Skin epidermis (tissue), 12 donors: ENCODE data around the gene RNU6-7.

Source experiments
- H3K27ac ChIP-seq, 21 experiments: fragments of 200-600 bp; sonication (generic) in 11 of 21; one replicate each; pipeline ENCODE4 v1.5.0; 2020; ENCODE audit warnings: mild to moderate bottlenecking in 3 of 21, inconsistent platforms in 2 of 21, moderate library complexity in 2 of 21
- H3K4me3 ChIP-seq, 7 experiments: fragments of 200-600 bp; sonication (generic) in 2 of 7; one replicate each; pipeline ENCODE4 v1.5.0; 2020; ENCODE audit warnings: inconsistent platforms in 2 of 7, mild to moderate bottlenecking in 2 of 7, moderate library complexity in 1 of 7

Gene RNU6-7

DNA sequence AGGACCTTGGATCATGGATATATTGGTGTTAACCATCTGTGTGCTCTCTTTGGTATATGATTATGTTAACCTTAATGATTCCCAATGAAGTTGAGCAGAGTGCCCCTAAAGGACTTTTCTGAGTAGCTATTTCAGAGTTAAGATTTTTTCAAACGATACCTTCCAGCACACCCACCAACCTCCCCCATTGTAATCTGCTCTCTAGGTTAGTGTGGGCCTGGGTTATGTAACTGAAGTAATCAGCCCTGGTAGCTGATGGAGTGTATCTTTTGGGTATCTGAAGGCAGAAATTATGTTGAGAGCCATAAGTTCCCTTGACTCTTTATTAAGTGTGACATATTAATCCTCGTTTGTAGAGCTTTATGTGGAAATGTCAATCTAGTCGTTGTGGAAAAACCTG lies 48.8 kb downstream of the RNU6-7 start:
- Histone ChIP-seq H3K4me3 (no peak overlapping the region), H3K27ac (no peak overlapping the region)

DNA sequence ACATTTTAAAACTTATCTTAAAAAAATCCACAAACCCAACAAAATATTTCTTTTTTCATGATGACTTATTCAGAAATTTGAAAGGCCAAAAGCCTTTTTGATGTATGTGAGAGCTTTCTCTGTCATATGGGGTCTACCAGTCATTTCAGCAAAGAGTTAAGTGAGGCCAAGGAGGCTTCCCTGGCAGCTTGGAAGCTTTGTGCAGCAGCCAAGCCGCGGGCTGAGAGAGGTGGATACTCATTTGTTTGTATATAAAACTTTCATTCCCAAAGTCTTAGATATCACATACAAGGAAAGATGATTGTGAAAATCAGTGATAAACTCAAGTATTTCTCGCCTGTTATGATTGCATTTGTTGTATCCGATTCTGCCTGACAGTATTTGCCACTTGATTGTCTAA lies 49.7 kb downstream of the RNU6-7 start:
- no peak overlapping the region for H3K27ac ChIP-seq
- no peak overlapping the region for H3K4me3 ChIP-seq
